SH-SY5Y (cell line): ENCODE results near the gene AKT3.

Experiments used
- GATA2 ChIP-seq: IDR thresholded peaks from 2 replicates; pipeline ENCODE4 v1.6.1; 2011; ENCODE audit warnings: mild to moderate bottlenecking, low read depth, low read length
- GATA3 ChIP-seq: IDR thresholded peaks from 2 replicates; pipeline ENCODE4 v1.6.1; 2011; ENCODE audit warnings: low read depth, mild to moderate bottlenecking, low read length, moderate library complexity

DNA sequence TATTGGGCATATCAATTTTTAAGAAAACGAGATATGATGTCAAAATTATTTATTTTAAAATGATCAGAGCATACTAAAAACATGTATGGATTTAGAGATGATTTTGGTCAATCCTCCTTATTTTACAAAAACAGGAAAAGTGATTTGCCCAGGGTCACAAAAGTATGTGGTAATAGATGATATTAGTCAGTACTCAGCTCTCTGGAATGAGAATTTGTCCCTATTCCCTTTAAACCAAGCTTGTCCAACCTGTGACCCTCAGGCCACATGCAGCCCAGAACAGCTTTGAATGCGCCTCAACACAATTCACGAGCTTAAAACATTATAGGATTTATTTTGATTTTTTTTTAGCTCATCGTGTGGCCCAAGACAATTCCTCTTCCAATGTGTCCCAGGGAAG lies 104.7 kb downstream of the AKT3 start:
- TF ChIP-seq GATA3 (no peak), GATA2 (no peak)
